ENCODE data around the gene HTR4.

DNA sequence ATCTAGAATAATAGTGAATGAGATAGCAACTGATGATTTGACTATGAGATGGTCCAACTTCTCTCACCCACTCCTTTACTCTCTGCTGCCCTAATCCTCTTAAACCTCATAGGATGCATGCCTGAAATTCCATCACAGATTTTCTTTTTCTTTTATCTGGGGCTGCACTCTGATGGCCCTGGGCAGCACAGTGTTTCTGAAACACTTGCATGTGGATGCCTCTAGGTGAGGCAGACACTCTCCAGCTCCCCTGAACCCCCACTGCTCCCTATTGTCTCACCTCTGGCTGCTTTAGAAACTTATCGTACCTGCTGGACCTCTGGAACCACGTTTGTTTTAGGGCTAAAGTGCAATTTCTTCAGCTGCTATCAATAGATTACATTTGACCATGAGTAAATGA, 67.5 kb downstream of the HTR4 start:
- TF ChIP-seq, protein P1, sequence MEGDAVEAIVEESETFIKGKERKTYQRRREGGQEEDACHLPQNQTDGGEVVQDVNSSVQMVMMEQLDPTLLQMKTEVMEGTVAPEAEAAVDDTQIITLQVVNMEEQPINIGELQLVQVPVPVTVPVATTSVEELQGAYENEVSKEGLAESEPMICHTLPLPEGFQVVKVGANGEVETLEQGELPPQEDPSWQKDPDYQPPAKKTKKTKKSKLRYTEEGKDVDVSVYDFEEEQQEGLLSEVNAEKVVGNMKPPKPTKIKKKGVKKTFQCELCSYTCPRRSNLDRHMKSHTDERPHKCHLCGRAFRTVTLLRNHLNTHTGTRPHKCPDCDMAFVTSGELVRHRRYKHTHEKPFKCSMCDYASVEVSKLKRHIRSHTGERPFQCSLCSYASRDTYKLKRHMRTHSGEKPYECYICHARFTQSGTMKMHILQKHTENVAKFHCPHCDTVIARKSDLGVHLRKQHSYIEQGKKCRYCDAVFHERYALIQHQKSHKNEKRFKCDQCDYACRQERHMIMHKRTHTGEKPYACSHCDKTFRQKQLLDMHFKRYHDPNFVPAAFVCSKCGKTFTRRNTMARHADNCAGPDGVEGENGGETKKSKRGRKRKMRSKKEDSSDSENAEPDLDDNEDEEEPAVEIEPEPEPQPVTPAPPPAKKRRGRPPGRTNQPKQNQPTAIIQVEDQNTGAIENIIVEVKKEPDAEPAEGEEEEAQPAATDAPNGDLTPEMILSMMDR (IDR thresholded peaks at IDR 0.05): no peak
- TF ChIP-seq POLR2A (IDR thresholded peaks at IDR 0.05): no peak

All from body of pancreas (tissue), 4 donors.